HepG2 (cell line): Measurements from ENCODE around the gene PANK4. TPM values are rescaled to one million over a fixed set of nuclear protein-coding genes. Genes with fewer than 3 reads are reported as not detected.

Source experiments
- ATAC-seq: fragments of 200-7000 bp; cut with Tn5 transposase; 3 replicates; pipeline ENCODE4 v1.9.1; 2020; ENCODE audit warnings: mild to moderate bottlenecking, moderate library complexity
- BruUV-seq: library from RNA; stranded (reverse); fragments of 400-500 nt; replicated peaks from 2 replicates; lab custom pipeline; 2021; lab: Mats Ljungman, UMichigan
- CTCF ChIA-PET: fragments of 300-600 bp; formaldehyde crosslinking; extraction: SDS; loops from one replicate; lab custom pipeline; 2021; ENCODE audit warnings: low total read pairs, inconsistent platforms, low intra/inter-chr PET ratio; lab: Yijun Ruan, JAX
- POLR2A ChIA-PET: fragments of 350-600 bp; sonication (Branson Sonifier 250); formaldehyde crosslinking; loops from one replicate; lab custom pipeline; 2020; ENCODE audit warnings: antibody characterized with exemption, inconsistent platforms; lab: Yijun Ruan, JAX
- DNase-seq: peaks from one replicate; pipeline ENCODE4 v3.0.0-alpha.2; 2015; ENCODE audit warnings: low spot score
- FAIRE-seq: peaks from 3 replicates; lab custom pipeline; 2011; peaks lifted over from hg19 to GRCh38; lab: Jason Lieb, UNC
- H2AFZ ChIP-seq: one replicate; pipeline ENCODE4 v1.6.1; 2011; ENCODE audit warnings: low read length, inconsistent platforms
- H3K27ac ChIP-seq: fragments of 300-600 bp; 3 replicates; pipeline ENCODE4 v1.8.0; 2011; ENCODE audit warnings: mixed run types, mild to moderate bottlenecking, mixed read lengths, low read length, inconsistent platforms; ENCODE audit not compliant: insufficient read depth; ENCODE audit errors: extremely low read length
- H3K27me3 ChIP-seq, 2 experiments: fragments of 200-600 bp in 1 of 2; 2 replicates in 1 of 2; 3 replicates in 1 of 2; pipeline versions ENCODE4 v1.6.0 to v1.8.0; 2011; ENCODE audit warnings: low read length in 2 of 2, mild to moderate bottlenecking in 2 of 2, moderate library complexity in 2 of 2, inconsistent platforms in 1 of 2; ENCODE audit not compliant: insufficient read depth in 2 of 2, control insufficient read depth in 1 of 2
- H3K36me3 ChIP-seq, 2 experiments: fragments of 200-600 bp in 1 of 2; replicated peaks in 1 of 2; 2 replicates in 1 of 2; 3 replicates in 1 of 2; pipeline versions ENCODE4 v1.5.1 to v1.8.0; 2011; ENCODE audit warnings: low read length in 2 of 2, inconsistent platforms in 1 of 2; ENCODE audit not compliant: insufficient read depth in 2 of 2, control insufficient read depth in 1 of 2
- H3K4me1 ChIP-seq: 2 replicates; pipeline ENCODE4 v1.5.1; 2012; ENCODE audit warnings: low read length, inconsistent platforms; ENCODE audit not compliant: insufficient read depth
- H3K4me2 ChIP-seq: 2 replicates; pipeline ENCODE4 v1.6.0; 2011; ENCODE audit warnings: low read depth, low read length, inconsistent platforms
- H3K4me3 ChIP-seq, 3 experiments: fragments of 200-600 bp in 1 of 3; sonication (generic), shearing (Covaris generic) in 1 of 3; replicated peaks in 1 of 3; 2 replicates each; pipeline ENCODE4 v1.5.1; 2011 to 2016; ENCODE audit warnings: low read length in 3 of 3, inconsistent platforms in 2 of 3, low read depth in 2 of 3, mild to moderate bottlenecking in 2 of 3, control low read depth in 1 of 3, mixed read lengths in 1 of 3; ENCODE audit not compliant: insufficient read depth in 1 of 3
- H3K79me2 ChIP-seq: one replicate; pipeline ENCODE4 v1.6.1; 2011; ENCODE audit warnings: low read length, inconsistent platforms; ENCODE audit not compliant: insufficient read depth
- H3K9ac ChIP-seq: 2 replicates; pipeline ENCODE4 v1.6.0; 2011; ENCODE audit warnings: mild to moderate bottlenecking, low read depth, low read length, inconsistent platforms; ENCODE audit not compliant: insufficient read depth
- H3K9me3 ChIP-seq: 2 replicates; pipeline ENCODE4 v1.5.1; 2012; ENCODE audit warnings: mild to moderate bottlenecking, low read length
- H4K20me1 ChIP-seq: 2 replicates; pipeline ENCODE4 v1.6.0; 2011; ENCODE audit warnings: inconsistent platforms, mild to moderate bottlenecking, low read length, moderate library complexity; ENCODE audit not compliant: insufficient read depth
- DNMT1 ChIP-seq: sonication (generic); formaldehyde crosslinking; IDR thresholded peaks from 2 replicates; pipeline ENCODE4 v1.5.1; 2020; ENCODE audit warnings: mild to moderate bottlenecking, missing genetic modification reagents
- GATA4 ChIP-seq: sonication (generic); IDR thresholded peaks from 2 replicates; pipeline ENCODE4 v1.6.1; 2016; ENCODE audit warnings: antibody characterized with exemption, low read depth, borderline replicate concordance
- KAT7 ChIP-seq: IDR thresholded peaks from 2 replicates; pipeline ENCODE4 v1.6.1; 2018; ENCODE audit warnings: borderline replicate concordance, missing compliant biosample characterization
- KDM5B ChIP-seq: sonication (generic); formaldehyde crosslinking; IDR thresholded peaks from 2 replicates; pipeline ENCODE4 v1.4.0; 2020; ENCODE audit warnings: missing genetic modification reagents, mild to moderate bottlenecking, borderline replicate concordance
- SMARCE1 ChIP-seq: fragments of 450-650 bp; IDR thresholded peaks from 2 replicates; pipeline ENCODE4 v1.6.1; 2017; ENCODE audit warnings: borderline replicate concordance
- TCF7L2 ChIP-seq: IDR thresholded peaks from 2 replicates; pipeline ENCODE4 v1.6.1; 2011; ENCODE audit warnings: mild to moderate bottlenecking, low read depth, low read length, moderate library complexity
- ZFAT ChIP-seq: sonication (generic); formaldehyde crosslinking; conservative IDR thresholded peaks from 2 replicates; pipeline ENCODE4 v1.8.1; 2023; ENCODE audit warnings: missing genetic modification reagents, inconsistent platforms
- ZFP90 ChIP-seq: sonication (generic); formaldehyde crosslinking; IDR thresholded peaks from 2 replicates; pipeline ENCODE4 v1.8.0; 2022; ENCODE audit warnings: missing genetic modification reagents, mild to moderate bottlenecking, inconsistent platforms, borderline replicate concordance
- ZNF263 ChIP-seq: sonication (generic); formaldehyde crosslinking; IDR thresholded peaks from 2 replicates; pipeline ENCODE4 v1.4.0; 2020; ENCODE audit warnings: missing genetic modification reagents
- ZNF382 ChIP-seq: sonication (generic); formaldehyde crosslinking; IDR thresholded peaks from 2 replicates; pipeline ENCODE4 v1.5.0; 2020; ENCODE audit warnings: missing genetic modification reagents, mild to moderate bottlenecking, borderline replicate concordance
- ZNF451 ChIP-seq: sonication (generic); formaldehyde crosslinking; IDR thresholded peaks from 2 replicates; pipeline ENCODE4 v1.5.0; 2020; ENCODE audit warnings: mild to moderate bottlenecking, missing genetic modification reagents
- ZNF776 ChIP-seq: sonication (generic); formaldehyde crosslinking; IDR thresholded peaks from 2 replicates; pipeline ENCODE4 v1.4.0; 2020; ENCODE audit warnings: mild to moderate bottlenecking, missing genetic modification reagents
- ZNF841 ChIP-seq: sonication (generic); formaldehyde crosslinking; IDR thresholded peaks from 2 replicates; pipeline ENCODE4 v1.8.1; 2023; ENCODE audit warnings: missing genetic modification reagents, borderline replicate concordance
- WGBS: methylation state at CpG from one replicate; pipeline ENCODE4 v1.1.6; 2017; ENCODE audit warnings: low lambda C conversion rate; 5-methylcytosine and 5-hydroxymethylcytosine counted together
- in situ Hi-C: cut with HindIII; loops from 2 replicates; pipeline ENCODE4 v1.10.0; 2017; ENCODE audit warnings: low pct_unique_long_range_greater_than_20kb; ENCODE audit not compliant: extremely low pct_ligation_motif_present
- intact Hi-C: fragments of 100-400 bp; cut with micrococcal nuclease; formaldehyde crosslinking; loops from one replicate; pipeline ENCODE4 v1.10.0; 2022; ENCODE audit not compliant: unreplicated experiment
- polyA plus RNA-seq, 8 experiments: library from polyadenylated mRNA; depleted of rRNA in 3 of 8; stranded (reverse) in 7 of 8; unstranded in 1 of 8; fragments of >200 nt; fragmentation: Illumina TruSeq in 4 of 8; extraction: Trizol in 4 of 8; gene quantifications; 2 replicates each; pipeline versions ENCODE4 v1.2.1 to v1.2.3, GENCODE V29; 2011 to 2016; ENCODE audit warnings: low read depth in 4 of 8, missing spikeins in 1 of 8, mixed read lengths in 1 of 8; ENCODE audit not compliant: insufficient read depth in 1 of 8
- total RNA-seq, 5 experiments: library from RNA; depleted of rRNA; stranded (reverse); fragments of >200 nt; fragmentation: Illumina TruSeq; extraction: Trizol; gene quantifications; 2 replicates each; pipeline ENCODE4 v1.2.3, GENCODE V29; 2016; ENCODE audit warnings: low read depth in 1 of 5
- TF ChIP-seq, protein P1 (sequence below), 2 experiments: fragments of 450-650 bp in 1 of 2; sonication (generic) in 1 of 2; formaldehyde crosslinking; IDR thresholded peaks; 2 replicates each; pipeline versions ENCODE4 v1.5.0 to v1.8.0; 2020 to 2022; ENCODE audit warnings: mild to moderate bottlenecking in 1 of 2, missing genetic modification reagents in 1 of 2
- TF ChIP-seq, protein P2 (sequence below): sonication (generic); formaldehyde crosslinking; IDR thresholded peaks from 2 replicates; pipeline ENCODE4 v1.4.0; 2020; ENCODE audit warnings: missing genetic modification reagents
- TF ChIP-seq, protein P3 (sequence below): sonication (generic); formaldehyde crosslinking; IDR thresholded peaks from 2 replicates; pipeline ENCODE4 v1.8.1; 2023; ENCODE audit warnings: mild to moderate bottlenecking, missing genetic modification reagents, borderline replicate concordance

Gene PANK4
- total and polyA plus RNA-seq, 2 of the 13 experiments (the other 11 are each of a cell fraction or from before 2014, with no cell fraction given), result 17.4 to 19.3 TPM

DNA sequence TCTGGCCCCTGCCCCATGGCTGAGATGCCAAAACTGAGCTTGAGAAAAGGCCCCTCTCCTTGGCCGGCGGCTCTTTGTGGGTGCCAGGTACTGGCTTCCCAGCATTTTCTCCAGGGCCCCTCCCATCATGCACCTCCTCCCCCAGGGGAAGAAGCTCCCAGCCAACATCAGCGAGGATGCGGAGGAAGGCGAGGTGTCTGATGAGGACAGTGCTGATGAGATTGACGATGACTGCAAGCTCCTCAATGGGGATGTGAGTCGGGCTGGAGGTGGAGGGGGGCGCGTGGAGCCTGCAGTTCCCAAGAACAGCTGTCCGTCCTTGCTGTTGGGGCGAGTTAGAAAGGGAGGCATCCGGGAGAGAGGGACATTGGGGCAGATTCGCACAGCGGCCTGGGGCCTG is 36.8 kb downstream of the PANK4 start:
- ChIA-PET CTCF (no interaction called here), POLR2A (no interaction called here)
- H3K9me3 ChIP-seq, result peaks cover 8% of the 10 kb centered on the region; the same call in 1 of the 2 replicates
- DNase-seq (no peak), ATAC-seq (no peak), FAIRE-seq (no peak)
- peaks cover 7% of the 10 kb centered on the region; the same call in 1 of the 2 replicates for H3K4me1 ChIP-seq
- no peak overlapping the region for H3K4me3 ChIP-seq
- in situ Hi-C loops, result no loop called here
- no TSS peak for BruUV-seq
- 36% methylated on average over 9 of the region's 14 CpGs for WGBS
- no peak overlapping the region for H3K4me2 ChIP-seq
- no peak overlapping the region for H3K9ac ChIP-seq
- no peaks in the 10 kb centered on the region for H3K79me2 ChIP-seq
- H2AFZ ChIP-seq, result no peak overlapping the region
- no peak overlapping the region for H3K27ac ChIP-seq
- H4K20me1 ChIP-seq, result no peaks in the 10 kb centered on the region
- H3K27me3 ChIP-seq, result peaks cover 33 to 51% of the 10 kb centered on the region in 2 experiments
- TF ChIP-seq DNMT1 (CRISPR knock-in tag), result no peak
- TF ChIP-seq, all 625 proteins: peak for 0
- intact Hi-C loops, result no loop called here
- no peaks in the 10 kb centered on the region for H3K36me3 ChIP-seq

DNA sequence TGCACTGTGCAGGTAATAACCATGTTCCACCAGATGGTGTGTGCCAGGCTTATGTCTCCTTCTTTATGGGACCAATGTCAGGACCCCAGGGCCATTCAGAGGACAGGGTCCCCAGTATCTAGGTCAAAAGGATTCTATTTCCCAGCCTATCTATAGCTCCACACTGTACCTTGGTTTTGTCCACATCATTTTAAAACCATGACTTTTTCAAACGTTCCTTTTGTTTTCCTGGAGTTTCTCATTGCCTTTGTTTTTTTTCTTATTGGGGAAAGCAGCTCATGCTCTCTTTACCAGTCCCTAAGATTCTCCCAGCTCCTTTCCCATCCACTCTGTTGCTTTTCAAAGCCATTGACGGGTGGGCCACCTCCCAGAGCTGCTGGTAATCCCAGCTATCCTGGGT is 37.7 kb downstream of the PANK4 start:
- BruUV-seq, result no TSS peak
- no peak for DNase-seq
- Histone ChIP-seq H2AFZ (no peak overlapping the region), H4K20me1 (no peaks in the 10 kb centered on the region), H3K79me2 (no peaks in the 10 kb centered on the region), H3K9ac (no peak overlapping the region), H3K4me3 (no peak overlapping the region), H3K4me1 (no peaks in the 10 kb centered on the region), H3K9me3 (peaks cover 8% of the 10 kb centered on the region; the same call in 1 of the 2 replicates), H3K36me3 (no peaks in the 10 kb centered on the region), H3K27me3 (peaks cover 27 to 44% of the 10 kb centered on the region in 2 experiments), H3K27ac (no peak overlapping the region), H3K4me2 (no peak overlapping the region)
- intact Hi-C loops (no loop called here), in situ Hi-C loops (no loop called here)
- no peak for FAIRE-seq
- ChIA-PET CTCF (no interaction called here), POLR2A (interaction anchor here (1.4 kb wide), 1 partner anchor 57 kb away, joined by 3 read pairs; no protein-coding TSS in a partner anchor)
- ATAC-seq, result no peak
- 3% methylated on average over 2 of the region's 2 CpGs for WGBS
- no peak for TF ChIP-seq ZNF841 (CRISPR knock-in tag)
- TF ChIP-seq KDM5B (CRISPR knock-in tag), result no peak
- no peak for TF ChIP-seq ZFP90 (CRISPR knock-in tag)
- TF ChIP-seq, protein P1, sequence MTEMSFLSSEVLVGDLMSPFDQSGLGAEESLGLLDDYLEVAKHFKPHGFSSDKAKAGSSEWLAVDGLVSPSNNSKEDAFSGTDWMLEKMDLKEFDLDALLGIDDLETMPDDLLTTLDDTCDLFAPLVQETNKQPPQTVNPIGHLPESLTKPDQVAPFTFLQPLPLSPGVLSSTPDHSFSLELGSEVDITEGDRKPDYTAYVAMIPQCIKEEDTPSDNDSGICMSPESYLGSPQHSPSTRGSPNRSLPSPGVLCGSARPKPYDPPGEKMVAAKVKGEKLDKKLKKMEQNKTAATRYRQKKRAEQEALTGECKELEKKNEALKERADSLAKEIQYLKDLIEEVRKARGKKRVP (CRISPR knock-in tag; IDR thresholded peaks at IDR 0.05), result no peak
- no peak for TF ChIP-seq ZFAT (CRISPR knock-in tag)
- no peak for TF ChIP-seq ZNF451 (CRISPR knock-in tag)
- TF ChIP-seq ZNF776, result no peak
- TF ChIP-seq KAT7 (CRISPR knock-in tag), result no peak
- TF ChIP-seq SMARCE1, result no peak
- TF ChIP-seq, protein P2, sequence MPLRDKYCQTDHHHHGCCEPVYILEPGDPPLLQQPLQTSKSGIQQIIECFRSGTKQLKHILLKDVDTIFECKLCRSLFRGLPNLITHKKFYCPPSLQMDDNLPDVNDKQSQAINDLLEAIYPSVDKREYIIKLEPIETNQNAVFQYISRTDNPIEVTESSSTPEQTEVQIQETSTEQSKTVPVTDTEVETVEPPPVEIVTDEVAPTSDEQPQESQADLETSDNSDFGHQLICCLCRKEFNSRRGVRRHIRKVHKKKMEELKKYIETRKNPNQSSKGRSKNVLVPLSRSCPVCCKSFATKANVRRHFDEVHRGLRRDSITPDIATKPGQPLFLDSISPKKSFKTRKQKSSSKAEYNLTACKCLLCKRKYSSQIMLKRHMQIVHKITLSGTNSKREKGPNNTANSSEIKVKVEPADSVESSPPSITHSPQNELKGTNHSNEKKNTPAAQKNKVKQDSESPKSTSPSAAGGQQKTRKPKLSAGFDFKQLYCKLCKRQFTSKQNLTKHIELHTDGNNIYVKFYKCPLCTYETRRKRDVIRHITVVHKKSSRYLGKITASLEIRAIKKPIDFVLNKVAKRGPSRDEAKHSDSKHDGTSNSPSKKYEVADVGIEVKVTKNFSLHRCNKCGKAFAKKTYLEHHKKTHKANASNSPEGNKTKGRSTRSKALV (CRISPR knock-in tag), result no peak
- TF ChIP-seq GATA4, result no peak
- TF ChIP-seq, protein P3, sequence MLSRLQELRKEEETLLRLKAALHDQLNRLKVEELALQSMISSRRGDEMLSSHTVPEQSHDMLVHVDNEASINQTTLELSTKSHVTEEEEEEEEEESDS (CRISPR knock-in tag), result no peak
- no peak for TF ChIP-seq ZNF382 (CRISPR knock-in tag)
- TF ChIP-seq TCF7L2, result no peak
- no peak for TF ChIP-seq ZNF263 (CRISPR knock-in tag)
